Stimulated activated CD4-positive, alpha-beta T cell treated with anti-CD3 and anti-CD28 coated beads, Interleukin-2, amount 100 ng/mL, for 4 hours (primary cell): Measurements from ENCODE around the gene HTRA1.

ENCODE experiments used
- DNase-seq: peaks from one replicate; pipeline ENCODE4 v3.0.0-alpha.2; 2020; ENCODE audit warnings: low read depth

HTRA1 gene

DNA sequence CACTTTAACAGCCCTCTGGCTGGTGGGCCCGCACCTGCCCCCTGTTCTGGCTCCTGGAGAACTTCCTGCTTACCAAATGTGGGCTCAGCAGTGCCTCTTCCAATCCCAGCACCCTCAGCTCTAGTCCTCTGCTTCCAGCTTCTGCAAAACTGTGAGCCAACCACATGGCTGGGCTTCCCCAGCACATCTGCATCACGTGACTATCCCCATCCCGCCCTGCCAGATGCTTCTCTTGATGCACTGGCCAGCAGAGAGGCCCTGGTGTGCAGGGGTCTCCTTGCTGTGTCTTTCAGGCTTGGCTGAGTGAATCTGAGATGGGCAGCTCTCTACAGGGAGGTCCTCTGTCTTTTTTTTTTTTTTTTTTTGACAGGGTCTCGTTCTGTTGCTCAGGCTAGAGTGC lies 55.4 kb downstream of the HTRA1 start:
- no peak for DNase-seq

GRCh38 chr10:122519144-122519543 lies 57.8 kb downstream of the HTRA1 start:
- no peak for DNase-seq

- DNase-seq: no peak
Observed at GRCh38 chr10:122519873-122520272, 58.5 kb downstream of the HTRA1 start.

- no peak for DNase-seq
Observed at GRCh38 chr10:122521011-122521410, 59.7 kb downstream of the HTRA1 start.

DNA sequence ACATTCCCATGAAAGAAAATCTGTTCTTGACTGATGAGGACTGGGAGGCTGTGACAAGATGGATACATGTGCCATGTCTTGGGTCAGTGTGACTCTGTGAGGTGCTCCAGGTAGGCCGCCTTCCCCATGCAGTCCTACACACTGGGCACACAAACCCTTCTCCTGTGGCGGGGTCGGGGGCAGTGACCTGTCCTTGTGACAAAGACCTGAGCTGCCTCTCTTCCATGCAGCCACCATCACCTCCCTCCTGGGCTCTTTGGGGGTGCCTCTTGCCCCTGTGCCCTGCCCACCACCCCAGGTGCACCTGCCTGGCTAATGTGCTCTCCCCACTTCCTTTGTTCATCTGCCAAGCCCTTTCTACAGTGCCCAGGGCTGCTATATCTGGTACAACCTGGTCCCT lies 63.5 kb downstream of the HTRA1 start:
- no peak for DNase-seq

DNA sequence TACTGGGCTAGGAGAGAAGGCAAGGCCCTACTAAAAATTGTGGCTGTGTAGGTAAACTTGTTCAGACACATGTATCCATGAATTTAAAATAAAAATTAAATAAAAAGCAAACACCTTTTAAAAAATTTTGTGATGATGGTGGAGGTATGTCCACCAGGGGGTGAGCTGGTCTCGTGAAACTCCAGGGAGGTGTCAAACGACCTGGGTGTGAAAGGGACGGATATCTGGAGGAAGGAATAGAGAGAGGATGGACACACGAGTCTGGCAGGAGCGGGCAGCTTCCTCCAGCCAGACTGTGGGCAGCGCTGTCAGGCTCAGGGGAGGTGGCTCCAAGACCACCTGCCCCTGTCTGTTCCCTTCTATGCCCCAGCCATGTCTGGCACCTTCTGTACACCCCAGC lies 64.4 kb downstream of the HTRA1 start:
- DNase-seq: no peak

- no peak for DNase-seq
Observed at GRCh38 chr10:122526892-122527291, 65.5 kb downstream of the HTRA1 start.

DNA sequence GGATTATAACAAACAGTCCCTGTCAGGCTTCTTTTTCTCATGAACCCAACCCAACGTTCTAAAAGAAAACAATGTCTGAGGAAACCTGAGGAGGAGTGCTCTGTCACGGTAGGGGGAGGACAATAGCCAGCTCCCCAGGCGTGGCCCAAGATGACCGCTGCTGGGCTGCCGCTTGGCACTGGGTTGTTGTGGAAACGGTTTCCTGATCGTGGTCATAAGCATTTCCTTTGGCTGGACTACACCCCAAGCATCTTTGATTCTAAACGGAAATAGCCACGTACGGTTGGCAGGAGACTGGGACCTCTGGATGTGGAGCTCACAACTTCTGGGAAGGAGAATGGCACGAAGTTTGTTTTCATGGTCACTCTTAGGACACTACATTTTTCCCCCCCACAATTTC lies 68.8 kb downstream of the HTRA1 start:
- DNase-seq: no peak

DNA sequence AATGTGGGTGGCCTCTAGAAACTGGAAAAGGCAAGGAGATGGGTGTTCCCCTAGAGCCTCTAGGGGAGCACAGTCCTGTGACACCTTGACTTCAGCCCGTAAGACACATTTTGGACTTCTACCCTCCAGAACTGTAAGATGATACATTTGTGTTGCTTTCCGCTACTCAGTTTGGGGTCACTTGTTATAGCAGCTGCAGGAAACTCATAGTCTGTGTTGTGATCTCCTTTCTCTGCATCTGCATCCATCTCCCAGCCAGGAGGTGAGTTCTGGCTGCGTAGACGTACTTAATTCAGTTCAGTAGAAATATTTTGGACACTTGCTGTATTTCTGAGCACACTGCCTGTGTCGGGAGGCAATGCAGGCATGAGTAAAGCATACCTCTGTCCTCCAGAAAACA lies 69.9 kb downstream of the HTRA1 start:
- no peak for DNase-seq

DNA sequence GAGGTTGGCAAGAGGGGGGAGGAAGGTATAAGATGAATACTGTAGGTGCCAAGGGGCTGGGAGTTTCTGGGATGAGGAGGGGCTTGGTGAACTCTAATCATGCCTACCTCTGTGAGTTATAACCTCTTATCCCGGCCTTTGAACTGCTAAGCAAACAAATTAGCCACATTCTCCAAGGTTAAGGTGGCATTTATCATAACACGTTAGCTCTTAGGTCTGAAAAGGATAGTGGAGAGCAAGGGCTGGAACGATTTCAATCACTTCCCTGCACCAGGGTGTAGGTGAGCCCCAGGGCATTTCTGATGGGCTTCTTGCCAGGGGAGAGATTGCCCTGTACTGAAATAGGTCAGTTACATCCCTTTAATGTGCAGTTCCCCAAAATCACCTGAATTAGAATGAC lies 70.6 kb downstream of the HTRA1 start:
- DNase-seq: no peak

GRCh38 chr10:122532601-122533296 lies 71.4 kb downstream of the HTRA1 start:
- no peak for DNase-seq

- DNase-seq: no peak
Observed at GRCh38 chr10:122537545-122537944, 76.2 kb downstream of the HTRA1 start.

DNA sequence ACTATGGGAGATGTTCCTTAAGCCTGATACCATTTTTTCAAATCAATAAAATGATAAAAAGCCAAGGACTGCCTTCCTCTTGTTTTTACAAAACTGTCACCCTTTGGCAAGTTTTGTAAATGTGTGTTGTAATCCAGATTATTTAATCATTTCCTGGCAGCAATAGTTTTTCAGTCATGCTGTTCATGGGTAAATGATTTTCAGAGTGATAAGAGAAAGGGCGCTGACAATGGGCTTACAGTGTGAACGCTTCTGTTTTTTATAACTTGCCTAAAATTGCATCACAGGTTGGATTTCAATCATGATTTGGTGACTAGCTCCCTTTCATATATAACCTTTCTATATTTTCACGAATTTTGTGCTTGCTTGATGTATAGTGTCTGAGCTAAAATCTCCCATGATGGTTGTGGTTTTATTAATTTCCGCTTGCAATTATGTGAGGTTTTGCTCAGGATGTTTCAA lies 80.2 kb downstream of the HTRA1 start:
- no peak for DNase-seq

- no peak for DNase-seq
Observed at GRCh38 chr10:122543676-122544445, 82.5 kb downstream of the HTRA1 start.

DNA sequence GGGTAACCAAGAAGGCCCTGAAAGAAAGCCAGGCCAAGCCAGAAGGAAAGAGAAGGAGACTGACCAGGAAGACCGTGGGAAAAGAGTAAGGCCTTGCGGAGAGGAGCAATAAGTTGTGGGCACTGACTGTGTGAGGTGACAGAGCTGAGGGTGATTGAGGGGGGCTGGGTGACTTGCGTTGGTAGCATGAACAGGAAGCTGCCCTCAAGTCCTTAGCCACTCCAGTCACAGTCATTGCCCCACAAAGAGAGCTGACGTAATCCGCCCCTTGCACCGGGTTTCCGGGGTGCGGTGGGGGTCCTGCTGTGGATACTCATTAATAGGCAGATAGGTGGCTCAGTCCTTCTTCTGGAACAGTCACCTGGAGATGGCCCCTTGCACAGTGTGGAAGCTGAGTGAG lies 83.1 kb downstream of the HTRA1 start:
- no peak for DNase-seq

GRCh38 chr10:122546242-122546641 lies 84.9 kb downstream of the HTRA1 start:
- no peak for DNase-seq

- no peak for DNase-seq
Observed at GRCh38 chr10:122548407-122549085, 87.2 kb downstream of the HTRA1 start.

GRCh38 chr10:122549636-122550035 lies 88.3 kb downstream of the HTRA1 start:
- no peak for DNase-seq

DNA sequence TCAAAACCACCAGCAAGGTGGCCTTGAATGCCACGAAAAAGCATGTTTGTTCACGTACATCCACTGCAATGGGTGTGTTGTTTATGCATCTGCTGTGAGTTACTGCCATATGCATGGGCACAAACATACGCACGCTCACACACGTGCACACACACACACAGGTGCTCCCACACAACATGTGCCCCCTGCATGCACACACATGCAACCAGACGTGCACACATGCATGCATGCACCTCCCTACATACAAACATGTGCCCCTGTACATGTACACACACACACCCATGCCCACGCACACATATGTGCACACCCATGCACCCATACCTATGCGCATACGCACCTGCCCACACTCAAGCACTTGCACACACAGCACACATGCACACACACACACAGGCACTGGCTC lies 89.1 kb downstream of the HTRA1 start:
- no peak for DNase-seq

DNA sequence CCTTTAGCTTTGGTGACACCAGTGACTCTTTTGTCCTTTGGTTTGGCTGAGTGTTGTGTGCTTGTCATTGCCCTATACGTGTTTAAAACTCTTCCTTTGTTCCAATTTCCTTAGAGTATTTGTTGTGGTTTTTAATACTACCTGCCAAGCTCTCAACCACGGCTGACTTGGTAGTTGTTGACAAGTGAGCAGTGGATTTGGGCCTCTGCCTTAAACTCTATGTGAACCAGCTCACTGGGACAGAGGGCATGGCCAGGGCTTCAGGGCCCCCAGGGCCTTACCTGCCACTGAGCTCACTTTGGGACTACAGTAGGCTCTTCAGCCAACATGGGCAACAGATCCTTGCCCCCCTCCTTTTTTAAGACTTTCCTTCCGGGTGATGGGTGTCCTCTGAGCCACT lies 89.6 kb downstream of the HTRA1 start:
- DNase-seq: no peak

GRCh38 chr10:122551450-122551849 lies 90.1 kb downstream of the HTRA1 start:
- DNase-seq: peak; percentile 16

DNA sequence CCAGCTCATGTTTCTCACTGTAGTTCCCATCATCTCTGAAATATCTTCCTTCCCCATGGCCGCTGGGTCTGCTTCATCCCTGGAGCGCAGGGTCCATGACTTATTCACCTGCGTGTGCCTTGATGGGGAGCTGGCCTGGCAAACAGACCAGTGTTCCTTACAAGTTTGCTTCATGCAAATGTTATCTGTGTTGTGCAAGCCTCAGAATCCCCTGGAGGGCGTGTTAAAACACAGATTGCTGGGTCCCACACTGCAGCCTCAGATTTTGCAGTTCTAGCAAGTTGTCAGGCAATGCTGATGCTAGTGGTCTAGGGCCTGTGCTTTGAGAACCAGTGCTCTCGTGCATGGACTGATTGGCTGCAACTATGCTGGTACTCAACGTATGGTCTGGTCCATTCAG lies 92.0 kb downstream of the HTRA1 start:
- no peak for DNase-seq
